ENCODE results near the gene OR1B1. TPM values are rescaled to one million over a fixed set of nuclear protein-coding genes. Genes with fewer than 3 reads are reported as not detected.

The OR1B1 gene
- 0.09 TPM in 1 of 2 replicates, not detected in the other for total RNA-seq

GRCh38 chr9:122657527-122657926, at the start of gene OR1B1:
Gene OR1B1 (minus strand): TSS chr9:122657627.

GRCh38 chr9:122661416-122661815, 4.0 kb upstream of the OR1B1 start, which contains the start of gene OR1L1:
Gene OR1L1 (plus strand): TSS chr9:122661716. CDS start chr9:122661716, 0 bp downstream.

GRCh38 chr9:122614362-122614761, 43.1 kb downstream of the OR1B1 start, which contains the start of gene OR1Q1:
Gene OR1Q1 (plus strand): TSS chr9:122614738. CDS start chr9:122614738, 0 bp downstream.

GRCh38 chr9:122583284-122583683, 74.1 kb downstream of the OR1B1 start, which contains the start of gene OR1L8:
Gene OR1L8 (minus strand): TSS chr9:122583384. CDS start chr9:122568477, 14,907 bp downstream.

Other genes starting within 250 kb of the OR1B1 start
- gene OR1J1, start 179.7 kb downstream of the OR1B1 start, total RNA-seq: not detected in 2 replicates
- gene OR1J2, start 146.8 kb downstream of the OR1B1 start, total RNA-seq: not detected in 2 replicates
- not detected in 2 replicates for gene OR1J4, start 138.5 kb downstream of the OR1B1 start, total RNA-seq
- not detected in 2 replicates for gene OR1N1, start 130.3 kb downstream of the OR1B1 start, total RNA-seq
- gene OR1N2, start 104.5 kb downstream of the OR1B1 start, total RNA-seq: not detected in 2 replicates
- under 0.01 and 0.09 TPM in 2 replicates for gene OR1L8, start 74.2 kb downstream of the OR1B1 start, total RNA-seq
- not detected in 2 replicates for gene OR1Q1, start 42.9 kb downstream of the OR1B1 start, total RNA-seq
- not detected in 2 replicates for gene OR1L1, start 4.1 kb upstream of the OR1B1 start, total RNA-seq
- not detected in 2 replicates for gene OR1L3, start 17.5 kb upstream of the OR1B1 start, total RNA-seq
- gene OR1L4, start 66.4 kb upstream of the OR1B1 start, total RNA-seq: not detected in 2 replicates
- not detected in 2 replicates for gene OR1L6, start 84.7 kb upstream of the OR1B1 start, total RNA-seq
- not detected in 2 replicates for gene OR5C1, start 131.3 kb upstream of the OR1B1 start, total RNA-seq
- gene OR1K1, start 142.5 kb upstream of the OR1B1 start, total RNA-seq: not detected in 2 replicates
- 64.5 and 66.2 TPM in 2 replicates for gene PDCL, start 171.0 kb upstream of the OR1B1 start, total RNA-seq
- 44.9 and 54.8 TPM in 2 replicates for gene RC3H2, start 247.7 kb upstream of the OR1B1 start, total RNA-seq

Data from endothelial cell of coronary artery (primary cell).